ENCODE data around the gene HEATR5B.
"Not testable (repeated sequence)": the region's sequence is repeated elsewhere in the genome, so short reads cannot be mapped to it uniquely, and the experiment has no call there.

Gene HEATR5B

GRCh38 chr2:37061776-37062175 is 22.4 kb downstream of the HEATR5B start:
- no peak for DNase-seq (ENCODE audit: low spot score)

GRCh38 chr2:37061013-37061711 is 23.0 kb downstream of the HEATR5B start:
- no peak for DNase-seq (ENCODE audit: low spot score)

- DNase-seq (ENCODE audit: low spot score), result no peak
These were observed 23.7 kb downstream of the HEATR5B start for GRCh38 chr2:37060446-37060845.

- DNase-seq (ENCODE audit: low spot score), result no peak
These were observed 24.3 kb downstream of the HEATR5B start for GRCh38 chr2:37059841-37060240.

- DNase-seq (ENCODE audit: low spot score), result no peak
These were observed 31.4 kb downstream of the HEATR5B start for GRCh38 chr2:37052600-37053332.

- no peak for DNase-seq (ENCODE audit: low spot score)
These were observed 44.6 kb downstream of the HEATR5B start for GRCh38 chr2:37039580-37039979.

- no peak for DNase-seq (ENCODE audit: low spot score)
These were observed 46.4 kb downstream of the HEATR5B start for GRCh38 chr2:37037771-37038170.

GRCh38 chr2:37029758-37030157 is 54.4 kb downstream of the HEATR5B start:
- DNase-seq (ENCODE audit: low spot score), result no peak

- peak; percentile 26 for DNase-seq (ENCODE audit: low spot score)
These were observed 58.1 kb downstream of the HEATR5B start for GRCh38 chr2:37026050-37026449.

- DNase-seq (ENCODE audit: low spot score), result no peak
These were observed 63.0 kb downstream of the HEATR5B start for GRCh38 chr2:37020887-37021796.

GRCh38 chr2:37020212-37020886 is 63.8 kb downstream of the HEATR5B start:
- no peak for DNase-seq (ENCODE audit: low spot score)

GRCh38 chr2:37013315-37013641 is 70.9 kb downstream of the HEATR5B start:
- DNase-seq (ENCODE audit: low spot score), result no peak

GRCh38 chr2:37011130-37011529 is 73.0 kb downstream of the HEATR5B start:
- DNase-seq (ENCODE audit: low spot score), result peak; percentile 60

- peak; percentile 58 for DNase-seq (ENCODE audit: low spot score)
These were observed 78.9 kb downstream of the HEATR5B start for GRCh38 chr2:37005118-37005868.

GRCh38 chr2:37000988-37001556 is 83.1 kb downstream of the HEATR5B start:
- no peak for DNase-seq (ENCODE audit: low spot score)

- no peak for DNase-seq (ENCODE audit: low spot score)
These were observed 83.9 kb downstream of the HEATR5B start for GRCh38 chr2:37000318-37000717.

GRCh38 chr2:36999416-36999815 is 84.8 kb downstream of the HEATR5B start:
- DNase-seq (ENCODE audit: low spot score), result not testable (repeated sequence)

- no peak for DNase-seq (ENCODE audit: low spot score)
These were observed 90.1 kb downstream of the HEATR5B start for GRCh38 chr2:36993841-36994620.

GRCh38 chr2:36988008-36988407 is 96.2 kb downstream of the HEATR5B start:
- DNase-seq (ENCODE audit: low spot score), result no peak

- no peak for DNase-seq (ENCODE audit: low spot score)
These were observed 101.7 kb downstream of the HEATR5B start for GRCh38 chr2:36982467-36982866.

Measured in NAMALWA (cell line).